Mesenteric fat pad (tissue), 1 donor: ENCODE data around the gene PTCD3. TPM values are rescaled to one million over a fixed set of nuclear protein-coding genes. Genes with fewer than 3 reads are reported as not detected.

Experiments used
- DNase-seq: peaks from one replicate; pipeline ENCODE4 v3.0.0-alpha.2; 2020; ENCODE audit warnings: low spot score
- total RNA-seq: library from RNA; stranded (reverse); fragmentation: NEBNext Ultra II Directional; extraction: Animal tissue kit (Norgen Biotek cat#: 25700); gene quantifications from one replicate; pipeline ENCODE4 v1.2.1, GENCODE V29; 2021
- donor health status: DM: yes; HTN: yes; CAD: no.

Gene PTCD3
- total RNA-seq, 1 donor from 2014 or later = 73.5 TPM

DNA sequence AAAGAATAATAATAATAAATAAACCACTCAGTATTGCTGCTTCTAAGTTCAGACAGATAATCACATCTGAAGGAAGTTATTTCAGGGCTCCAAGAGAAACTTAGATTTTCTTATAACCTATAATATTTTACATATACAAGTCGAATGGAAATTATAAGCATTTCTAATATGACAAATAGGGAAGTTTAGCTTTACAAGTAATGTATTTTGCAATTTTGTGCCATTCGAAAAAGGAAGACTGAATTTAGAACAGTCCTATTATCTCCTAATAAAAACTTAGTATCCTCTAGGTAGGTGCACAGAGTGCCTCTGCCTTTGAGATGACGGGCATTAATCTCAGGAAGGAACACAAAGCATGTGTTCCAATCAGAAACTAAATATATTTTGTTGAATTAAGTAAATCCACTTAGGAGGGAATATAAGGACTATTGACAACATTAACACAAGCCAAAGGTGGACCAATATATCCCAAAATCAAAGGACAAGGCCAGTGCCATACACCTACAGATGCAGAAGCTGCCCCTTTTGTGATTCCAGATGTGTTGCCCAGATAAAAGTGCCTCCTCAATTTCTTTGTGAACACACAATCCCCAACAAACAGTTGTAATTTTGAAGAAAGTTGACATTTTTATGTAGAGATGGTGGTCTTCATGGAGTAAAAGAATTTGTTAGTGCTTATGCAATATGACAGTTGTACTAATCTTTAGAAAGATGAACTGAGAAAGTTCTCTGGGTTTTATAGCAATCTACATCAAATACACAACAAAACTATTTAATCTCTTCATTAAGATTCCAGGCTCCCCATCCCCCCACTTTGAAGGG is 36.6 kb downstream of the PTCD3 start:
- no peak for DNase-seq

GRCh38 chr2:86143307-86143706 is 37.3 kb downstream of the PTCD3 start:
- no peak for DNase-seq

GRCh38 chr2:86143926-86144685 is 38.1 kb downstream of the PTCD3 start:
- no peak for DNase-seq

DNA sequence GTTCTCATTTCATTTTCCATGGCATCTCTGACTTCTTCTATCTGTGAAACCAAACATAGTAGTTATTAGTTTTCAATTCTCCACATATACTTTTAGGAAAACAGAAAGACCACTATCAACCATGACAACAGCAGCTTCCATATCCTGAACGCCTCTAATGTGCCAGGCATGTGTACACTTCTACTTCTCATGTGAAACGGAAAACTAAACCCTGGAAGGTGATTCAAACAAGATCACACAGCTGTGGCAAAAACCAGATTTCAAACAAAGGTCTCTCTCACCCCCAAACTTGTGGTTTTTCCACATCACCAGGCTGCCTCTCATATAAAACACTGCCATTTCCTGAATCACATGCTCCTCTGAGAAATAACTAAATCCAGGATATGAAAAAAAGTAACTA is 41.8 kb downstream of the PTCD3 start:
- DNase-seq = no peak

- DNase-seq = no peak
Observed at GRCh38 chr2:86150502-86150901, 44.5 kb downstream of the PTCD3 start.

DNA sequence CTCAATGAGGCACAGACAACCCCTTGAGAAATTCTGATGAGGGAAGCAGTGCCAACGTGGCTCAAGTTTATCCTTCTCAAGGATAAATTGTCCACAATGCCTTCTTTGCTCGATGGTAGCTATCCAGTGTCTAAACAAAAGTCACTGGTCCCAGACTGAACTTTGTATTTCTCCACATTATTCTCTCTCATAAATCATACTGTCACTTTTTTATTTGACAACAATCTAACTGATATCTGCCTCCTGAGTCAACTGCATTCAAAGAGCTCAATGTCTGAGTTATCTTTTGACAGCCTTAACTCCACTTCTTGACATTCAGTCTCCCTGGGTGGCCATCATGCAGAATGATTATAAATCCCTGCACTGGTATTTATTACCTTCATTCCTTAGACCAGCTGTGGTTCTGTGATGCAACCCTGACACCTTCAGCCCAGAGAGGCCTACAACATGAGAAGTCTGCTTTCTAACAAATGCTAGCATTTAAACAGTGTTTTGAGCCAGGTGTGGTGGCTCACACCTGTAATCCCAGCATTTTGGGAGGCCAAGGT is 51.0 kb downstream of the PTCD3 start:
- no peak for DNase-seq

- no peak for DNase-seq
Observed at GRCh38 chr2:86158286-86158685, 52.3 kb downstream of the PTCD3 start.

DNA sequence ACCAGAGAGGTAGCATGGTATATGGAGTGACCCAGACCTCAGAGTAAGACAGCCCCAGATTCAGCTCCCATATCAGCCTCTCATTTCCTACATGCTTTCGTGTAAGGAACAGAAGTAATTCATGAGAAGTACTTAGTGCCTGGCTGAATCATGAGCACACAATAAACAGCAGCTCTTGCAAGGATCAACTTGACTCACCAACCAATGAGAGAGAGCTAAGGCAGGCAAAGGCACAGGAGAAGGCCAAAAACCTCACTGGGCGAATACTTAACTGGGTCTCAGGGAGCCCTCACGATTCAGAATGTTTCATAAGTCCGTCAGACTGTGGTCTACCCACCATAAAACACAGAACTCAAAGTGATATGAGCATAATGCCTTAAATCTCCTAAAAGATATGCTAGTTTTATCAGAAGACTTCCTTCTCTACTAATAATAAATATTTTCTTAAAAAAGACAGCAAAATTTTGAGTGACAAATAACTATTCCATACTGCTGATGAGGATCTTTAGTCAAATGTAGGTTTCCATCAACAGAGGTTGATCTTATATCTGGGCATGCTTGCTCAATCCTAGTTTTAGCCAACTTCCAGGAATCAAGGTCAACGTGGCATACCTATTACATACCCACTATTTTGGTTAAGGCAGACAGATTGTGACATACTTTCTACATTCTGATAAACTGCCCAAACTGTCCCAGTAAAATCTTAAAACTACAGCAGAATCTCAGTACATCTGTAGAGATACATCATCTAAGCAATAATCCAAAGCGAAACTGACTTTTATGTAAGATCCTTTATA is 54.3 kb downstream of the PTCD3 start:
- no peak for DNase-seq

DNA sequence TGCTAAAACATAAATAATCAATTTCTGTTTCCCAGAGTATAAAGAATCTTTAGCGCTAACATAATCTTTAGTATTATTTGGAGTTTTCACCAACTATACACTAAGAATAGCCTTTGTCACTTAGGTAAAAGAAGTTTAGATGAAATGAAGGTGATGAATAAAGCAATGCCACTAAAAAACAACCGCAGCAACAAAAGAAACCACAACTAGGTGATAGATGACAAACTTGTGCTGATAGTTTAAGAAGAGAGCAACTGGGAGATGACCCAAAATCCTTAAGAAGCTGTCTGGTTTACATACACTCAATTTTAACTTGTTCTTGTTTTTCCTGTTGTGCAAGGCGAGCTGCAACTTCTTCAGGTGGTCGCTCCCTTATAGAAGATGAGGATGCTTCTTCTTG is 64.4 kb downstream of the PTCD3 start:
- no peak for DNase-seq

DNA sequence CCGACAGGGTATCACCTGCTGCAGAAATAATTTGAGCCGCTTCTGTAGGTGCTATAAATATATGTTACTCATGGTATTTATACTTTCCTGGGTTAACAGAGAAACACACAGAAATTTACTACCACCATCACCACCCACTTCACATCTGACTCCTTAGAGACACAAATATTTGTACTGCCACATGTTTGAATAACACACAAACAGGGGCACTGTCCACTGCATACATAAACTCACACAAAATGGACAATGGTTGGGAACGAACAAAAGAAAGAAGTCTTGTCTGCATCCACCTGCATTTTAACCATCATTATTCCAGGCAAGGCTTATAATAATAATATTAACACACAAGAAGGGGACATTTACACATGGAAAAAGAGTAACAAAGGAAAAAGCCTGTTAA is 65.3 kb downstream of the PTCD3 start:
- no peak for DNase-seq

- DNase-seq = no peak
Observed at GRCh38 chr2:86172610-86173009, 66.6 kb downstream of the PTCD3 start.

DNA sequence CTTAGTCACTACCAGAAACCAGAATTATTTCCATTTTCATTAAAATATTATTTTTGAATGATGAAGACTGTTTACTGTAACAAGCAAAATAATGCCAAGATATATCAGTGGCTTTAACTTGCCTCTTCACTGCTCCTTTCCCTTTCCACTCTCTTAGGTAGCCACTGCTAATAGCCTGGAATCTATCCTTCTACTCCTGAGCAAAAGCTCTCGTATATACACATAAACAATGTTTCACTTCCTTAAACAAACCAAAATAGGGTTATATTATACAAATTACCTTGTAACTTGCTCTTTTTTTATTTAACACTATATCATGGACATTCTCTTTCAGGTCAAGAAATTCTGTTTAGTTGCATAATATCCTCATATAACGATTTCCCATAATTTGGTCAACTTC is 68.4 kb downstream of the PTCD3 start:
- DNase-seq = no peak

DNA sequence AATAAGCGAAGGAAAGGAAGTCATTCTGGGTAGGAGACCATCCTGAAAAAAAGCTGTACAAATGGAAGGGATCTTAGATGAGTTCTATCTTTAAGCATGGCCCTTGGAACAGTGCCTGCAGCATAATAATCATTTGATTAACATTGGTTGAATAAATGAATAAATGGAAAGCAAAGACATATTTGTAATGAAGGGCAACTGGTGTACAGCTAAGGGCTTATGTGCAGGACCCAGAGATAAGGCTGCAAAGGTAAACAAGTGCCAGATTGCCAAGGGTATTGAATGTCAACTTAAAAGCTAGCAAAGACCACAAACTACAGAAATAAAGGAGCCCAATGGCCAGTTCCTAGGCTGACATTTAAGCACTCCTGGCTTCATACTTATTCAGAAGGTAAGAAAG is 69.8 kb downstream of the PTCD3 start:
- no peak for DNase-seq

DNA sequence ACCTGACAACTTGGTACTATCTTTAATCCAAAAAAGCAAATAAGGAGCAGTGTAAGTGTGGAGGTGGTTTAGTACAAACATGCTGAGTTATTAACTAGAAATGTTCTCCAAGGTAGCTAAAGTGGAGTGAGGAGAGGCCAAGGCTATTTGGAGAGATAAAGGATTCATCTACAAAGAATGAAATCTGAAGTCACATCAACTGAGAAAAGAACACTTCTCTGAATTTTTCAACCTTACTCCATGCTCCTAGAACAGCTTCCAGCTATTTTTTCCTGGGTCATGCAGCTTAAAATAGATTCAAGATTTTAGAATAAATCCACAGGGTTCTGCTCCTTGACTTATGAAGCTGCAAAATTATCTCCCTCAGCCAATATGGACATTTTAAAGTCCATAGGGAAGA is 70.6 kb downstream of the PTCD3 start:
- DNase-seq = no peak

- no peak for DNase-seq
Observed at GRCh38 chr2:86185517-86186212, 79.6 kb downstream of the PTCD3 start.

DNA sequence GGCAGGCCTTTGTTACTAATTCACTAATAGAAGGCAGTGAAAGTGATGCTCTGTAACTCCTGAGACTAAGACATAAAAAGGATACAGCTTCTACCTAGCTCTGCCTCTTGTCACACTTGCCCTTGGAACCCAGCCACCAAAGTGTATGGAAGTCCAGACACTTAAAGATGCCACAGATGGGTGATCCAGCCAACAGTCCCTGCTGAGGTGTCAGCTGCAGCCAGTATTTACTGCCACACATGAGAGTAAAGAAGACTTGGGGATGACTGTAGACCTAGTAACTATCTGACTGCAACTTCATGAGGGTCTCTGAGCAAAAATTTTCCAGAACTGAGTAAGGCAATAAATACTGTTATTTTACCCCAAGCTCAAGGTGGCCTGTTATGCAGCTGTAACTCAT is 80.4 kb downstream of the PTCD3 start:
- DNase-seq = no peak

GRCh38 chr2:86189782-86190416 is 83.9 kb downstream of the PTCD3 start:
- DNase-seq = no peak
